ENCODE data around the gene SMURF1. TPM values are rescaled to one million over a fixed set of nuclear protein-coding genes. Genes with fewer than 3 reads are reported as not detected.

SMURF1 gene
- total RNA-seq, 1 experiment from 2014 or later = 30.2 TPM

DNA sequence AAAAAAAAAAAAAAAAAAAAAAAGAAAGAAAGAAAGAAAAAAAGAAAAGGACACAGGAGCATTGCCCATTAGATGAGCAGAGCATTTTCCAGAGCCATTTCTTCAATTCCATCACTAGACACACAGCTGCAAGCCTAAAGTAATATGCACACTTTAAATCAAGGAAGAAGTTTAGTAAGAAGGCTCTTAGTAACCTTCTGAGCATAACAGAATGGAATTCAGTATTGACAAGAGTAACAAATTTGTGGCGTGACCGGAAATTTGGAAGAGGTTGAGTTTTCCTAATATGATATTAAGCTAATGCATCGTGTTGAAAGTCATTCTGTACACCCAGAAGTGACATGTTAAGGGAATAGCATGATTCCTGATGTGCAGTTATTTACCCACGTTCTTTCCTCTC lies 35.3 kb downstream of the SMURF1 start:
- no peak overlapping the region for H3K4me3 ChIP-seq (ENCODE audit: low read length)
- no peaks in the 10 kb centered on the region for H3K9me3 ChIP-seq (ENCODE audit: low read length)
- H3K9ac ChIP-seq (ENCODE audit: low read length) = no peak overlapping the region
- no peak for ATAC-seq
- peaks cover 100% of the 10 kb centered on the region for H3K79me2 ChIP-seq (ENCODE audit: low read length)
- DNase-seq = peak; percentile 29
- ChIA-PET CTCF (no interaction called here), POLR2A (ENCODE audit: unreplicated experiment) (no interaction called here)
- peaks cover 79% of the 10 kb centered on the region for H3K4me1 ChIP-seq (ENCODE audit: insufficient read depth, low read length)
- no peaks in the 10 kb centered on the region for H3K9me2 ChIP-seq (replicated peaks; ENCODE audit: low read length)
- H3F3A ChIP-seq (ENCODE audit: low read length, unreplicated experiment) = no peaks in the 10 kb centered on the region
- no peak overlapping the region for H3K4me2 ChIP-seq (ENCODE audit: low read length)
- intact Hi-C loops (cut with micrococcal nuclease) = no loop called here
- peaks cover 64% of the 10 kb centered on the region for H4K20me1 ChIP-seq (ENCODE audit: low read length)
- H3K27me3 ChIP-seq (ENCODE audit: low read length) = no peaks in the 10 kb centered on the region
- no peak for TF ChIP-seq EZH2 (IDR thresholded peaks at IDR 0.05; ENCODE audit: low read length, unreplicated experiment)
- TF ChIP-seq, protein P1, sequence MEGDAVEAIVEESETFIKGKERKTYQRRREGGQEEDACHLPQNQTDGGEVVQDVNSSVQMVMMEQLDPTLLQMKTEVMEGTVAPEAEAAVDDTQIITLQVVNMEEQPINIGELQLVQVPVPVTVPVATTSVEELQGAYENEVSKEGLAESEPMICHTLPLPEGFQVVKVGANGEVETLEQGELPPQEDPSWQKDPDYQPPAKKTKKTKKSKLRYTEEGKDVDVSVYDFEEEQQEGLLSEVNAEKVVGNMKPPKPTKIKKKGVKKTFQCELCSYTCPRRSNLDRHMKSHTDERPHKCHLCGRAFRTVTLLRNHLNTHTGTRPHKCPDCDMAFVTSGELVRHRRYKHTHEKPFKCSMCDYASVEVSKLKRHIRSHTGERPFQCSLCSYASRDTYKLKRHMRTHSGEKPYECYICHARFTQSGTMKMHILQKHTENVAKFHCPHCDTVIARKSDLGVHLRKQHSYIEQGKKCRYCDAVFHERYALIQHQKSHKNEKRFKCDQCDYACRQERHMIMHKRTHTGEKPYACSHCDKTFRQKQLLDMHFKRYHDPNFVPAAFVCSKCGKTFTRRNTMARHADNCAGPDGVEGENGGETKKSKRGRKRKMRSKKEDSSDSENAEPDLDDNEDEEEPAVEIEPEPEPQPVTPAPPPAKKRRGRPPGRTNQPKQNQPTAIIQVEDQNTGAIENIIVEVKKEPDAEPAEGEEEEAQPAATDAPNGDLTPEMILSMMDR (conservative IDR thresholded peaks at IDR 0.05; ENCODE audit: low read depth, low read length) = no peak
- TF ChIP-seq EZH2phosphoT487 (IDR thresholded peaks at IDR 0.05; ENCODE audit: borderline replicate concordance, low read length) = no peak
- no peak overlapping the region for H2AFZ ChIP-seq (ENCODE audit: low read length)
- BruUV-seq (replicated peaks) = no TSS peak
- H3K36me3 ChIP-seq (ENCODE audit: low read depth, low read length) = no peaks in the 10 kb centered on the region
- no peak overlapping the region for H3K27ac ChIP-seq (ENCODE audit: low read length)

DNA sequence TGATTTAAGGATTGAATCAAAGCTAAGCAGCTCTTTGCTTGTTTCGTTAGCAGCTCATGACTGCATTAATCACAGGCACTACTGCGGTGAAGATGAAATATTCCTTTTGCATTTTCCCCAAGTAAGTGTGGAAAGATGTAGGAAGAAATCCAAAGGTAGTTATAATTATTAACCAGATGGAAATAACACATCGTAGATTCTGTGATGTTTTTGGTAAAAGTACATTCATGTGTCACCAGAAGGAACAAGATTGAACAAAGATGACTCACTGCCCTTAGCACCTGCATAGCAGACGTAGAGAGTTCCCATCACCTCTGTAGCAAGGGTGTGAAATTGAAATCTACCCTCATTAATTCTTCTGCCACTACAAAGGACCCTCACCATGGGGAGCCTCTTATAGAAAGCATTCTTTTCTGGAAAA lies 37.1 kb downstream of the SMURF1 start:
- H3K36me3 ChIP-seq (ENCODE audit: low read depth, low read length) = no peaks in the 10 kb centered on the region
- peaks cover 97% of the 10 kb centered on the region for H3K79me2 ChIP-seq (ENCODE audit: low read length)
- ChIA-PET CTCF (no interaction called here), POLR2A (ENCODE audit: unreplicated experiment) (no interaction called here)
- H3K4me3 ChIP-seq (ENCODE audit: low read length) = no peak overlapping the region
- DNase-seq (peak; percentile 41), ATAC-seq (no peak)
- TF ChIP-seq, protein P1 (conservative IDR thresholded peaks at IDR 0.05; ENCODE audit: low read depth, low read length) = no peak
- TF ChIP-seq EZH2 (IDR thresholded peaks at IDR 0.05; ENCODE audit: low read length, unreplicated experiment) = no peak
- no peak for TF ChIP-seq EZH2phosphoT487 (IDR thresholded peaks at IDR 0.05; ENCODE audit: borderline replicate concordance, low read length)
- peaks cover 62% of the 10 kb centered on the region for H4K20me1 ChIP-seq (ENCODE audit: low read length)
- H3F3A ChIP-seq (ENCODE audit: low read length, unreplicated experiment) = peaks cover 8% of the 10 kb centered on the region
- H3K9me2 ChIP-seq (replicated peaks; ENCODE audit: low read length) = no peaks in the 10 kb centered on the region
- 0 out of 2 replicates have a peak overlapping the region, but pooled peaks have one; percentile 5 for H3K4me2 ChIP-seq (ENCODE audit: low read length)
- intact Hi-C loops (cut with micrococcal nuclease) = no loop called here
- H3K4me1 ChIP-seq (ENCODE audit: insufficient read depth, low read length) = peaks cover 79% of the 10 kb centered on the region
- BruUV-seq (replicated peaks) = no TSS peak
- no peak overlapping the region for H2AFZ ChIP-seq (ENCODE audit: low read length)
- H3K9me3 ChIP-seq (ENCODE audit: low read length) = no peaks in the 10 kb centered on the region
- H3K27me3 ChIP-seq (ENCODE audit: low read length) = no peaks in the 10 kb centered on the region
- H3K27ac ChIP-seq (ENCODE audit: low read length) = no peak overlapping the region
- no peak overlapping the region for H3K9ac ChIP-seq (ENCODE audit: low read length)

- H3K4me1 ChIP-seq (ENCODE audit: insufficient read depth, low read length) = peaks cover 79% of the 10 kb centered on the region
- TF ChIP-seq, protein P1 (conservative IDR thresholded peaks at IDR 0.05; ENCODE audit: low read depth, low read length) = no peak
- no peak for TF ChIP-seq EZH2 (IDR thresholded peaks at IDR 0.05; ENCODE audit: low read length, unreplicated experiment)
- TF ChIP-seq EZH2phosphoT487 (IDR thresholded peaks at IDR 0.05; ENCODE audit: borderline replicate concordance, low read length) = no peak
- H3K4me3 ChIP-seq (ENCODE audit: low read length) = no peak overlapping the region
- H3K27ac ChIP-seq (ENCODE audit: low read length) = no peak overlapping the region
- POLR2A ChIA-PET (ENCODE audit: unreplicated experiment) = no interaction called here
- H3K4me2 ChIP-seq (ENCODE audit: low read length) = 0 out of 2 replicates have a peak overlapping the region, but pooled peaks have one; percentile 5
- no peaks in the 10 kb centered on the region for H3K27me3 ChIP-seq (ENCODE audit: low read length)
- DNase-seq (no peak), ATAC-seq (no peak)
- intact Hi-C loops (cut with micrococcal nuclease) = no loop called here
- CTCF ChIA-PET = no interaction called here
- peaks cover 58% of the 10 kb centered on the region for H4K20me1 ChIP-seq (ENCODE audit: low read length)
- H3K9me3 ChIP-seq (ENCODE audit: low read length) = no peaks in the 10 kb centered on the region
- no peak overlapping the region for H2AFZ ChIP-seq (ENCODE audit: low read length)
- no peak overlapping the region for H3K9ac ChIP-seq (ENCODE audit: low read length)
- peaks cover 97% of the 10 kb centered on the region for H3K79me2 ChIP-seq (ENCODE audit: low read length)
- peaks cover 8% of the 10 kb centered on the region for H3F3A ChIP-seq (ENCODE audit: low read length, unreplicated experiment)
- H3K9me2 ChIP-seq (replicated peaks; ENCODE audit: low read length) = no peaks in the 10 kb centered on the region
- BruUV-seq (replicated peaks) = no TSS peak
- no peaks in the 10 kb centered on the region for H3K36me3 ChIP-seq (ENCODE audit: low read depth, low read length)
Measured at GRCh38 chr7:99106411-99106810, 37.5 kb downstream of the SMURF1 start.

All from PC-3 (cell line).